Right lobe of liver (tissue), 6 donors: Measurements from ENCODE around the gene ARHGAP8. TPM values are rescaled to one million over a fixed set of nuclear protein-coding genes. Genes with fewer than 3 reads are reported as not detected.

Experiments used
- ATAC-seq, 4 donors: fragments of 200-7000 bp; cut with Tn5 transposase; one replicate each; pipeline ENCODE4 v1.9.1; 2020; ENCODE audit warnings: mild to moderate bottlenecking in 4 of 4, moderate library complexity in 4 of 4
- DNase-seq, 3 donors: peaks; one replicate each; pipeline ENCODE4 v3.0.0-alpha.2; 2020
- H3K27ac ChIP-seq, 3 donors: fragments of 200-600 bp; one replicate each; pipeline ENCODE4 v1.8.0; 2022
- H3K27me3 ChIP-seq, 2 donors: fragments of 200-600 bp; one replicate each; pipeline ENCODE4 v1.8.0; 2022
- H3K36me3 ChIP-seq, 4 donors: fragments of 200-600 bp; sonication (generic) in 1 of 4; one replicate each; pipeline versions ENCODE4 v1.5.1 to v1.8.0; 2017 to 2022; ENCODE audit warnings: control low read depth in 1 of 4
- H3K4me1 ChIP-seq, 4 donors: fragments of 200-600 bp; sonication (generic) in 1 of 4; one replicate each; pipeline versions ENCODE4 v1.5.1 to v1.8.0; 2017 to 2022; ENCODE audit warnings: control low read depth in 1 of 4
- H3K4me3 ChIP-seq, 3 donors: fragments of 200-600 bp; one replicate each; pipeline ENCODE4 v1.8.0; 2022
- H3K9me3 ChIP-seq, 4 donors: fragments of 200-600 bp; sonication (generic) in 1 of 4; one replicate each; pipeline versions ENCODE4 v1.5.1 to v1.8.0; 2017 to 2022; ENCODE audit warnings: control low read depth in 1 of 4
- POLR2A ChIP-seq: fragments of 450-650 bp; IDR thresholded peaks from one replicate; pipeline ENCODE4 v1.6.1; 2017; ENCODE audit warnings: antibody characterized with exemption, mild to moderate bottlenecking
- WGBS: methylation state at CpG from one replicate; pipeline ENCODE4 v1.1.6; 2018; ENCODE audit warnings: low coverage, low lambda C conversion rate; ENCODE audit not compliant: insufficient coverage; ENCODE audit errors: missing lambda C conversion rate; 5-methylcytosine and 5-hydroxymethylcytosine counted together
- intact Hi-C, 2 donors: fragments of 100-400 bp; cut with DNase I; formaldehyde crosslinking; loops; one replicate each; pipeline versions ENCODE4 v1.11.2 to v1.14.1; 2022
- total RNA-seq, 6 experiments: library from RNA; depleted of rRNA in 2 of 6; stranded (reverse); fragments of >200 nt in 2 of 6; fragmentation: NEBNext Ultra II Directional in 3 of 6; extraction: Animal tissue kit (Norgen Biotek cat#: 25700) in 3 of 6; gene quantifications; one replicate each; pipeline versions ENCODE4 v1.1.0 to v1.2.4, GENCODE V29; 2016 to 2023
- TF ChIP-seq, protein P1 (sequence below), 4 donors: fragments of 200-600 bp in 3 of 4; fragments of 450-650 bp in 1 of 4; IDR thresholded peaks; one replicate each; pipeline versions ENCODE4 v1.5.1 to v1.8.0; 2016 to 2022; ENCODE audit warnings: antibody characterized with exemption in 4 of 4, mild to moderate bottlenecking in 2 of 4
- donor health status: DM: no; HTN: yes; CAD: no.
- donor health status: DM: no; HTN: no; CAD: no.
- donor health status: DM: no; HTN: no; CAD: no.
- donor health status: DM: no; HTN: yes; CAD: no.
- donor health status: DM: no; HTN: yes; CAD: no.

The ARHGAP8 gene
- total RNA-seq, 6 experiments from 2014 or later = 0.49 to 1.0 (median 0.61) TPM; not detected in 1

DNA sequence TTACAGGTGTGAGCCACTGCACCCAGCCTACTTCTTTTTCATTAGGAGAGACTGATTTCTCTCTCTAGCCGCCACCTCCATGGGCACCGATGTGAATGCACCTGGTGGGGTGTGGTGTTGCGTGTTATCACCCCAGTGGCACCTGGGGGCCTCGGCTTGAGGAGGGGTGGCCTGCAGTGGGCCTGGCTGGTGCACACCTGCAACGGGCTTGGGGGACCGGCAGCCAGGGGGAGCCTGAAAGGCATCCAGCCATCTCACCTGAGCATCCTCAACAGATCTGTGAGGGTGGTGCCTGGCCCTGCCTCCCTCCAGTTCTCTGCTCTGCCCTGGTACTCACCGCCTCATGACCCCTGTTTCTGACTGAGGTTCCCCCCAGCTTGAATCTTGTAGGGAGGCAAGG, 108.9 kb downstream of the ARHGAP8 start:
- no peak overlapping the region for H3K4me3 ChIP-seq
- H3K9me3 ChIP-seq = no peaks in the 10 kb centered on the region
- no peak overlapping the region for H3K27ac ChIP-seq
- WGBS = no CpG with 5 or more reads among the region's 7 CpGs
- no peaks in the 10 kb centered on the region for H3K27me3 ChIP-seq
- DNase-seq = no peak
- no peak for ATAC-seq
- intact Hi-C loops = no loop called here
- TF ChIP-seq, protein P1, sequence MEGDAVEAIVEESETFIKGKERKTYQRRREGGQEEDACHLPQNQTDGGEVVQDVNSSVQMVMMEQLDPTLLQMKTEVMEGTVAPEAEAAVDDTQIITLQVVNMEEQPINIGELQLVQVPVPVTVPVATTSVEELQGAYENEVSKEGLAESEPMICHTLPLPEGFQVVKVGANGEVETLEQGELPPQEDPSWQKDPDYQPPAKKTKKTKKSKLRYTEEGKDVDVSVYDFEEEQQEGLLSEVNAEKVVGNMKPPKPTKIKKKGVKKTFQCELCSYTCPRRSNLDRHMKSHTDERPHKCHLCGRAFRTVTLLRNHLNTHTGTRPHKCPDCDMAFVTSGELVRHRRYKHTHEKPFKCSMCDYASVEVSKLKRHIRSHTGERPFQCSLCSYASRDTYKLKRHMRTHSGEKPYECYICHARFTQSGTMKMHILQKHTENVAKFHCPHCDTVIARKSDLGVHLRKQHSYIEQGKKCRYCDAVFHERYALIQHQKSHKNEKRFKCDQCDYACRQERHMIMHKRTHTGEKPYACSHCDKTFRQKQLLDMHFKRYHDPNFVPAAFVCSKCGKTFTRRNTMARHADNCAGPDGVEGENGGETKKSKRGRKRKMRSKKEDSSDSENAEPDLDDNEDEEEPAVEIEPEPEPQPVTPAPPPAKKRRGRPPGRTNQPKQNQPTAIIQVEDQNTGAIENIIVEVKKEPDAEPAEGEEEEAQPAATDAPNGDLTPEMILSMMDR (IDR thresholded peaks at IDR 0.05) = no peak
- TF ChIP-seq POLR2A = no peak
- H3K36me3 ChIP-seq = no peaks in the 10 kb centered on the region
- H3K4me1 ChIP-seq = no peaks in the 10 kb centered on the region

DNA sequence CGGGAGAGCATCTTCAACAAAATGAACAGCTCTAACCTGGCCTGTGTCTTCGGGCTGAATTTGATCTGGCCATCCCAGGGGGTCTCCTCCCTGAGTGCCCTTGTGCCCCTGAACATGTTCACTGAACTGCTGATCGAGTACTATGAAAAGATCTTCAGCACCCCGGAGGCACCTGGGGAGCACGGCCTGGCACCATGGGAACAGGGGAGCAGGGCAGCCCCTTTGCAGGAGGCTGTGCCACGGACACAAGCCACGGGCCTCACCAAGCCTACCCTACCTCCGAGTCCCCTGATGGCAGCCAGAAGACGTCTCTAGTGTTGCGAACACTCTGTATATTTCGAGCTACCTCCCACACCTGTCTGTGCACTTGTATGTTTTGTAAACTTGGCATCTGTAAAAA, 109.9 kb downstream of the ARHGAP8 start:
- WGBS = 71% methylated on average over 6 of the region's 11 CpGs
- no peaks in the 10 kb centered on the region for H3K9me3 ChIP-seq
- intact Hi-C loops = no loop called here
- H3K27ac ChIP-seq = no peak overlapping the region
- ATAC-seq (no peak), DNase-seq (no peak)
- H3K36me3 ChIP-seq = no peaks in the 10 kb centered on the region
- H3K4me1 ChIP-seq = no peaks in the 10 kb centered on the region
- TF ChIP-seq POLR2A = no peak
- TF ChIP-seq, protein P1 (IDR thresholded peaks at IDR 0.05) = no peak
- no peak overlapping the region for H3K4me3 ChIP-seq
- H3K27me3 ChIP-seq = no peaks in the 10 kb centered on the region

DNA sequence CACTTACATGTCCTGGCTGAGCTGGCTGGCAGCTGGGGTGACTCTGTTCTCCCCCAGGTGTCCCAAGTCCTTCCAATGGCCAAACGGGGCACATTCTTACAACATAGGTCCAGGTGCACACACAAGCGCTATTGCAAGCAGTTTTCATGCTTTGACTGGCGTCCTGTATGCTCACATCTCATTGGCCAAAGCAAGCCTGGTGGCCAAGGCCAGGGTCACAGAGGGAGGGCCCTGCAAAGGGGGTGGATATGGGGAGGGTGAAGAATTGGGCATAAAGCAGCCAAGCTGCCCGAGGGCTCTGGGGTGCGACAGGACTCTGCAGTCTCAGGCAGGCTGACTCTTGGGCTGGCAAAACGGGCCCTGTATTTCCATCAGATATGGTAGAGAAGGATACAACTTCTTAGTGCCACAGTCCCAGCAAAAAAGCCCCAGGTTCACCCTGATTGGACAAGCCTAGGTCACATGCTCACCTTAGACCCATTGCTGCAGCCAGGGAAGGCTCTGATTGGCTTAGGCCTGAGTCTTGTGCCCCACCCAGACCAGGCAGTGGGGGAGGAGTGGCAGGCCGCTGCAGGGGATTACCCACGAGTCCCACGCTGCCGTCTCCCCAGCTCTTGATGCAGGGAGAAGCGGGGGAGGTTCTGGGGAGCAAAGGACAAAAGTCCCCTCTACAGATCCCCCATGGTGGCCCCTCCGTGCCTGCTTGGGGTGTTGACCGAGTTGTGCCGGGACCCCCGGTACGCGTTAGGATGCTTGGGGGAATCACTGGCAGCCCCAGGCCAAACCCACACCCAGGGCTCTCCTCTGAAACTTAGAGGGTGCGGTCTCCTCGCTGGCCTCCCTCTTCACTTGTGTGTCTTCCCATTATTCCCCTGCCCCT, 110.8 kb downstream of the ARHGAP8 start:
- intact Hi-C loops = no loop called here
- ATAC-seq (no peak), DNase-seq (no peak)
- Histone ChIP-seq H3K9me3 (no peaks in the 10 kb centered on the region), H3K27ac (no peak overlapping the region), H3K36me3 (no peaks in the 10 kb centered on the region), H3K4me3 (no peak overlapping the region), H3K4me1 (no peaks in the 10 kb centered on the region), H3K27me3 (no peaks in the 10 kb centered on the region)
- TF ChIP-seq, protein P1 (IDR thresholded peaks at IDR 0.05) = no peak
- TF ChIP-seq POLR2A = no peak
- WGBS = 82% methylated on average over 4 of the region's 19 CpGs

DNA sequence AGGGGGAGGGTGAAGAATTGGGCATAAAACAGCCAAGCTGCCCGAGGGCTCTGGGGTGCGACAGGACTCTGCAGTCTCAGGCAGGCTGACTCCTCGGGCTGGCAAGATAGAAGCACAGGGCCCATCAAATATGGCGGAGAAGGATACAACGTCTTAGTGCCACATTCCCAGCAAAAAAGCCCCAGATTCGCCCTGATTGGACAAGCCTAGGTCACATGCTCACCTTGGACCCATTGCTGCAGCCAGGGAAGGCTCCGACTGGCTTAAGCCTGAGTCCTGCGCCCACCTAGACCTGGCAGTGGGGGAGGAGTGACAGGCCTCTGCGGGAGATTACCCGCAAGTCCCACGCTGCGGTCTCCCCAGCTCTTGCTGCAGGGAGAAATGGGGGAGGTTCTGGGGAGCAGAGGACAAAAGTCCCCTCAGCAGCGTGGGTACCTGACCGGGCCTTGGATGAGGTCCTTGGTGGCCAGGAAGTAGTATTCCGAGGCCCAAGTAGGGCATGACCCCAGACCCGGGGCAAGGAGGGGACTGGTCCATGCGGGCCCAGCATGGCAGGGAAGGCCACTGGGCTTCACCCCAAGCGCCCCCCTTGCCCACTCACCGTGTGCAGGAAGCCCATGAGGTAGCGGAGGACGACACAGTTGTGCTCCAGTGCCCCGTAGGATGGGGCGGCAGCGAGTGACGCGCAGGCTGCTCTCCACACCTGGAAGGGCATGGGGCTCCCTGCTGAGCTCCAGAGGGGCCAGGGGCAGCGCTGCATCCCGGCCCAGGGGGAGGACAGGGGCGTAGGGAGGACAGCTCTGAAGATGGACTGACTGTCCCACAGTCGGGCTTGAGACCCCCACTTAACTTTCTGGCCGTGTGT, 113.0 kb downstream of the ARHGAP8 start:
- Histone ChIP-seq H3K4me1 (no peaks in the 10 kb centered on the region), H3K4me3 (no peak overlapping the region), H3K36me3 (no peaks in the 10 kb centered on the region), H3K27me3 (no peaks in the 10 kb centered on the region), H3K9me3 (no peaks in the 10 kb centered on the region), H3K27ac (no peak overlapping the region)
- 82% methylated on average over 3 of the region's 31 CpGs for WGBS
- intact Hi-C loops = no loop called here
- TF ChIP-seq POLR2A = no peak
- TF ChIP-seq, protein P1 (IDR thresholded peaks at IDR 0.05) = no peak
- DNase-seq (no peak), ATAC-seq (no peak)
